WTC11 (cell line): ENCODE measurements around the gene ZFYVE19. TPM values are rescaled to one million over a fixed set of nuclear protein-coding genes. Genes with fewer than 3 reads are reported as not detected.

Experiments used
- CREB1 ChIP-seq: sonication (generic); formaldehyde crosslinking; IDR thresholded peaks from 2 replicates; pipeline ENCODE4 v1.8.0; 2023; ENCODE audit warnings: mild to moderate bottlenecking, missing genetic modification reagents
- ESRRA ChIP-seq: sonication (generic); formaldehyde crosslinking; IDR thresholded peaks from 2 replicates; pipeline ENCODE4 v1.8.1; 2022; ENCODE audit warnings: mild to moderate bottlenecking, missing genetic modification reagents, borderline replicate concordance
- FOXK1 ChIP-seq: sonication (generic); formaldehyde crosslinking; IDR thresholded peaks from 2 replicates; pipeline ENCODE4 v1.8.0; 2022; ENCODE audit warnings: mild to moderate bottlenecking, moderate library complexity, missing genetic modification reagents
- HMGA2 ChIP-seq: fragments of 250-450 bp; sonication (Bioruptor Pico); IDR thresholded peaks from 2 replicates; pipeline ENCODE4 v1.4.0; 2021; ENCODE audit warnings: mild to moderate bottlenecking, moderate library complexity
- IRF2 ChIP-seq: sonication (generic); formaldehyde crosslinking; IDR thresholded peaks from 2 replicates; pipeline ENCODE4 v1.8.0; 2022; ENCODE audit warnings: low read depth, missing genetic modification reagents, borderline replicate concordance
- JAZF1 ChIP-seq: fragments of 250-450 bp; sonication (Bioruptor Pico); IDR thresholded peaks from 2 replicates; pipeline ENCODE4 v1.9.0; 2021; ENCODE audit warnings: moderate library complexity, mild to moderate bottlenecking, inconsistent platforms
- JUN ChIP-seq: sonication (generic); formaldehyde crosslinking; IDR thresholded peaks from 2 replicates; pipeline ENCODE4 v1.8.0; 2023; ENCODE audit warnings: mild to moderate bottlenecking, missing genetic modification reagents
- KAT7 ChIP-seq: sonication (generic); formaldehyde crosslinking; IDR thresholded peaks from 2 replicates; pipeline ENCODE4 v1.8.1; 2023; ENCODE audit warnings: missing genetic modification reagents, mild to moderate bottlenecking, borderline replicate concordance
- MYBL2 ChIP-seq: sonication (generic); formaldehyde crosslinking; IDR thresholded peaks from 2 replicates; pipeline ENCODE4 v1.8.1; 2023; ENCODE audit warnings: mild to moderate bottlenecking, moderate library complexity, missing genetic modification reagents
- SMAD3 ChIP-seq: sonication (generic); formaldehyde crosslinking; IDR thresholded peaks from 2 replicates; pipeline ENCODE4 v1.8.0; 2022; ENCODE audit warnings: missing genetic modification reagents, mild to moderate bottlenecking, borderline replicate concordance
- SMAD4 ChIP-seq: sonication (generic); formaldehyde crosslinking; IDR thresholded peaks from 2 replicates; pipeline ENCODE4 v1.8.0; 2022; ENCODE audit warnings: mild to moderate bottlenecking, missing genetic modification reagents
- SOX15 ChIP-seq: fragments of 250-450 bp; sonication (Bioruptor Pico); IDR thresholded peaks from 2 replicates; pipeline ENCODE4 v1.9.0; 2021; ENCODE audit warnings: mild to moderate bottlenecking
- ZNF263 ChIP-seq: sonication (generic); formaldehyde crosslinking; IDR thresholded peaks from 2 replicates; pipeline ENCODE4 v1.8.1; 2022; ENCODE audit warnings: low read depth, mild to moderate bottlenecking, moderate library complexity, missing genetic modification reagents
- ZNF423 ChIP-seq: fragments of 250-450 bp; sonication (Bioruptor Pico); IDR thresholded peaks from 2 replicates; pipeline ENCODE4 v2.1.2; 2022; ENCODE audit warnings: mild to moderate bottlenecking, moderate library complexity
- total RNA-seq: library from RNA; stranded (reverse); gene quantifications from 3 replicates; pipeline ENCODE4 v1.2.3, GENCODE V29; 2021
- TF ChIP-seq, protein P1 (sequence below): fragments of 250-450 bp; sonication (Bioruptor Pico); IDR thresholded peaks from 2 replicates; pipeline ENCODE4 v2.1.2; 2022; ENCODE audit warnings: mild to moderate bottlenecking, moderate library complexity
- TF ChIP-seq, protein P2 (sequence below): sonication (generic); formaldehyde crosslinking; IDR thresholded peaks from 2 replicates; pipeline ENCODE4 v1.8.0; 2022; ENCODE audit warnings: mild to moderate bottlenecking, missing genetic modification reagents
- TF ChIP-seq, protein P3 (sequence below): fragments of 250-450 bp; sonication (Bioruptor Pico); IDR thresholded peaks from 2 replicates; pipeline ENCODE4 v1.9.0; 2021; ENCODE audit warnings: mild to moderate bottlenecking, borderline replicate concordance
- TF ChIP-seq, protein P4 (sequence below): sonication (generic); formaldehyde crosslinking; IDR thresholded peaks from 2 replicates; pipeline ENCODE4 v1.8.1; 2022; ENCODE audit warnings: low read depth, missing genetic modification reagents, borderline replicate concordance
- TF ChIP-seq, protein P5 (sequence below): sonication (generic); formaldehyde crosslinking; IDR thresholded peaks from 2 replicates; pipeline ENCODE4 v1.8.0; 2022; ENCODE audit warnings: missing genetic modification reagents
- TF ChIP-seq, protein P6 (sequence below): sonication (generic); formaldehyde crosslinking; IDR thresholded peaks from 2 replicates; pipeline ENCODE4 v1.8.1; 2022; ENCODE audit warnings: mild to moderate bottlenecking, missing genetic modification reagents, moderate library complexity, borderline replicate concordance
- TF ChIP-seq, protein P7 (sequence below): fragments of 250-450 bp; sonication (Bioruptor Pico); IDR thresholded peaks from 2 replicates; pipeline ENCODE4 v1.8.0; 2021; ENCODE audit warnings: mild to moderate bottlenecking
- TF ChIP-seq, protein P8 (sequence below): fragments of 250-450 bp; sonication (Bioruptor Pico); conservative IDR thresholded peaks from 2 replicates; pipeline ENCODE4 v1.9.0; 2021; ENCODE audit warnings: mild to moderate bottlenecking

ZFYVE19 gene
- total RNA-seq, 1 experiment from 2014 or later = 18.9 TPM

DNA sequence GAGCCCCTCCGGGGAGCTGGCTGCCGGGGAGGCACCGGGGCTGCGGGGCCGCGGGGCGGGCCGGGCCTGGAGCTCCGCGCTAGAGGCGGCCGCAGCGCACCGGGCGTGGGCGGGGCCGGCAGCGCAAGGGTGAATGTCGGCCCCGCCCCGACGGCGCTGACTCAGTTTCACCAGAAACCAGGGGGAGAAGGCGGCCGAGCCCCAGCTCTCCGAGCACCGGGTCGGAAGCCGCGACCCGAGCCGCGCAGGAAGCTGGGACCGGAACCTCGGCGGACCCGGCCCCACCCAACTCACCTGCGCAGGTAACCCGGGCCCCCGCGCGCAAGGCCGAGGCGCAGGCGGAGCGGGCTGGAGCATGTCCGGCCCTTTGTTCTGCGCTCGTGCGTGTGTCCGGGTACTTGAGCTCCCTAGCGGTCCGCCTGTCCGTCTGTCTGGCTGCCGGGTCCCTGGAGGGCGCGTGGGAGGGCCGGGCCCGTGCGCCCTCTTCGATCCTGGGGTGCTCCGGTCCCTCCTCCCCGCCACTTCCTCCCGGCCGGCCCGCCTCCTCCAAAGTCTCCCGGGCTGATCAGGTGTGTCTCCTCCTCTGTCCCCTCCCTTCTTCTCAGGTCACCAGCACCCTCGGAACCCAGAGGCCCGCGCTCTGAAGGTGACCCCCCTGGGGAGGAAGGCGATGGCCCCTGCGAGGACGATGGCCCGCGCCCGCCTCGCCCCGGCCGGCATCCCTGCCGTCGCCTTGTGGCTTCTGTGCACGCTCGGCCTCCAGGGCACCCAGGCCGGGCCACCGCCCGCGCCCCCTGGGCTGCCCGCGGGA is 37.2 kb downstream of the ZFYVE19 start, which contains the start of gene SPINT1 (continued):
- TF ChIP-seq IRF2 (CRISPR knock-in tag) (no peak), JAZF1 (CRISPR knock-in tag) (no peak), ZNF423 (peak; percentile 65; the same call in 1 of the 2 replicates), CREB1 (CRISPR knock-in tag) (no peak), FOXK1 (CRISPR knock-in tag) (peak; percentile 69), SOX15 (CRISPR knock-in tag) (no peak), HMGA2 (CRISPR knock-in tag) (no peak), SMAD3 (no peak), MYBL2 (CRISPR knock-in tag) (no peak), KAT7 (CRISPR knock-in tag) (no peak), ZNF263 (CRISPR knock-in tag) (peak; percentile 97), SMAD4 (CRISPR knock-in tag) (no peak), ESRRA (CRISPR knock-in tag) (no peak), JUN (CRISPR knock-in tag) (peak; percentile 59; the same call in 1 of the 2 replicates)
- TF ChIP-seq, protein P1, sequence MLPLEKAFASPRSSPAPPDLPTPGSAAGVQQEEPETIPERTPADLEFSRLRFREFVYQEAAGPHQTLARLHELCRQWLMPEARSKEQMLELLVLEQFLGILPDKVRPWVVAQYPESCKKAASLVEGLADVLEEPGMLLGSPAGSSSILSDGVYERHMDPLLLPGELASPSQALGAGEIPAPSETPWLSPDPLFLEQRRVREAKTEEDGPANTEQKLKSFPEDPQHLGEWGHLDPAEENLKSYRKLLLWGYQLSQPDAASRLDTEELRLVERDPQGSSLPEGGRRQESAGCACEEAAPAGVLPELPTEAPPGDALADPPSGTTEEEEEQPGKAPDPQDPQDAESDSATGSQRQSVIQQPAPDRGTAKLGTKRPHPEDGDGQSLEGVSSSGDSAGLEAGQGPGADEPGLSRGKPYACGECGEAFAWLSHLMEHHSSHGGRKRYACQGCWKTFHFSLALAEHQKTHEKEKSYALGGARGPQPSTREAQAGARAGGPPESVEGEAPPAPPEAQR (CRISPR knock-in tag) = no peak
- TF ChIP-seq, protein P2, sequence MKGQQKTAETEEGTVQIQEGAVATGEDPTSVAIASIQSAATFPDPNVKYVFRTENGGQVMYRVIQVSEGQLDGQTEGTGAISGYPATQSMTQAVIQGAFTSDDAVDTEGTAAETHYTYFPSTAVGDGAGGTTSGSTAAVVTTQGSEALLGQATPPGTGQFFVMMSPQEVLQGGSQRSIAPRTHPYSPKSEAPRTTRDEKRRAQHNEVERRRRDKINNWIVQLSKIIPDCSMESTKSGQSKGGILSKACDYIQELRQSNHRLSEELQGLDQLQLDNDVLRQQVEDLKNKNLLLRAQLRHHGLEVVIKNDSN (CRISPR knock-in tag) = peak; percentile 47; the same call in 1 of the 2 replicates
- TF ChIP-seq, protein P3, sequence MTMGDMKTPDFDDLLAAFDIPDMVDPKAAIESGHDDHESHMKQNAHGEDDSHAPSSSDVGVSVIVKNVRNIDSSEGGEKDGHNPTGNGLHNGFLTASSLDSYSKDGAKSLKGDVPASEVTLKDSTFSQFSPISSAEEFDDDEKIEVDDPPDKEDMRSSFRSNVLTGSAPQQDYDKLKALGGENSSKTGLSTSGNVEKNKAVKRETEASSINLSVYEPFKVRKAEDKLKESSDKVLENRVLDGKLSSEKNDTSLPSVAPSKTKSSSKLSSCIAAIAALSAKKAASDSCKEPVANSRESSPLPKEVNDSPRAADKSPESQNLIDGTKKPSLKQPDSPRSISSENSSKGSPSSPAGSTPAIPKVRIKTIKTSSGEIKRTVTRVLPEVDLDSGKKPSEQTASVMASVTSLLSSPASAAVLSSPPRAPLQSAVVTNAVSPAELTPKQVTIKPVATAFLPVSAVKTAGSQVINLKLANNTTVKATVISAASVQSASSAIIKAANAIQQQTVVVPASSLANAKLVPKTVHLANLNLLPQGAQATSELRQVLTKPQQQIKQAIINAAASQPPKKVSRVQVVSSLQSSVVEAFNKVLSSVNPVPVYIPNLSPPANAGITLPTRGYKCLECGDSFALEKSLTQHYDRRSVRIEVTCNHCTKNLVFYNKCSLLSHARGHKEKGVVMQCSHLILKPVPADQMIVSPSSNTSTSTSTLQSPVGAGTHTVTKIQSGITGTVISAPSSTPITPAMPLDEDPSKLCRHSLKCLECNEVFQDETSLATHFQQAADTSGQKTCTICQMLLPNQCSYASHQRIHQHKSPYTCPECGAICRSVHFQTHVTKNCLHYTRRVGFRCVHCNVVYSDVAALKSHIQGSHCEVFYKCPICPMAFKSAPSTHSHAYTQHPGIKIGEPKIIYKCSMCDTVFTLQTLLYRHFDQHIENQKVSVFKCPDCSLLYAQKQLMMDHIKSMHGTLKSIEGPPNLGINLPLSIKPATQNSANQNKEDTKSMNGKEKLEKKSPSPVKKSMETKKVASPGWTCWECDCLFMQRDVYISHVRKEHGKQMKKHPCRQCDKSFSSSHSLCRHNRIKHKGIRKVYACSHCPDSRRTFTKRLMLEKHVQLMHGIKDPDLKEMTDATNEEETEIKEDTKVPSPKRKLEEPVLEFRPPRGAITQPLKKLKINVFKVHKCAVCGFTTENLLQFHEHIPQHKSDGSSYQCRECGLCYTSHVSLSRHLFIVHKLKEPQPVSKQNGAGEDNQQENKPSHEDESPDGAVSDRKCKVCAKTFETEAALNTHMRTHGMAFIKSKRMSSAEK = no peak
- TF ChIP-seq, protein P4, sequence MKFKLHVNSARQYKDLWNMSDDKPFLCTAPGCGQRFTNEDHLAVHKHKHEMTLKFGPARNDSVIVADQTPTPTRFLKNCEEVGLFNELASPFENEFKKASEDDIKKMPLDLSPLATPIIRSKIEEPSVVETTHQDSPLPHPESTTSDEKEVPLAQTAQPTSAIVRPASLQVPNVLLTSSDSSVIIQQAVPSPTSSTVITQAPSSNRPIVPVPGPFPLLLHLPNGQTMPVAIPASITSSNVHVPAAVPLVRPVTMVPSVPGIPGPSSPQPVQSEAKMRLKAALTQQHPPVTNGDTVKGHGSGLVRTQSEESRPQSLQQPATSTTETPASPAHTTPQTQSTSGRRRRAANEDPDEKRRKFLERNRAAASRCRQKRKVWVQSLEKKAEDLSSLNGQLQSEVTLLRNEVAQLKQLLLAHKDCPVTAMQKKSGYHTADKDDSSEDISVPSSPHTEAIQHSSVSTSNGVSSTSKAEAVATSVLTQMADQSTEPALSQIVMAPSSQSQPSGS = 0 out of 2 replicates have a peak, but pooled peaks have one; percentile 37
- TF ChIP-seq, protein P5, sequence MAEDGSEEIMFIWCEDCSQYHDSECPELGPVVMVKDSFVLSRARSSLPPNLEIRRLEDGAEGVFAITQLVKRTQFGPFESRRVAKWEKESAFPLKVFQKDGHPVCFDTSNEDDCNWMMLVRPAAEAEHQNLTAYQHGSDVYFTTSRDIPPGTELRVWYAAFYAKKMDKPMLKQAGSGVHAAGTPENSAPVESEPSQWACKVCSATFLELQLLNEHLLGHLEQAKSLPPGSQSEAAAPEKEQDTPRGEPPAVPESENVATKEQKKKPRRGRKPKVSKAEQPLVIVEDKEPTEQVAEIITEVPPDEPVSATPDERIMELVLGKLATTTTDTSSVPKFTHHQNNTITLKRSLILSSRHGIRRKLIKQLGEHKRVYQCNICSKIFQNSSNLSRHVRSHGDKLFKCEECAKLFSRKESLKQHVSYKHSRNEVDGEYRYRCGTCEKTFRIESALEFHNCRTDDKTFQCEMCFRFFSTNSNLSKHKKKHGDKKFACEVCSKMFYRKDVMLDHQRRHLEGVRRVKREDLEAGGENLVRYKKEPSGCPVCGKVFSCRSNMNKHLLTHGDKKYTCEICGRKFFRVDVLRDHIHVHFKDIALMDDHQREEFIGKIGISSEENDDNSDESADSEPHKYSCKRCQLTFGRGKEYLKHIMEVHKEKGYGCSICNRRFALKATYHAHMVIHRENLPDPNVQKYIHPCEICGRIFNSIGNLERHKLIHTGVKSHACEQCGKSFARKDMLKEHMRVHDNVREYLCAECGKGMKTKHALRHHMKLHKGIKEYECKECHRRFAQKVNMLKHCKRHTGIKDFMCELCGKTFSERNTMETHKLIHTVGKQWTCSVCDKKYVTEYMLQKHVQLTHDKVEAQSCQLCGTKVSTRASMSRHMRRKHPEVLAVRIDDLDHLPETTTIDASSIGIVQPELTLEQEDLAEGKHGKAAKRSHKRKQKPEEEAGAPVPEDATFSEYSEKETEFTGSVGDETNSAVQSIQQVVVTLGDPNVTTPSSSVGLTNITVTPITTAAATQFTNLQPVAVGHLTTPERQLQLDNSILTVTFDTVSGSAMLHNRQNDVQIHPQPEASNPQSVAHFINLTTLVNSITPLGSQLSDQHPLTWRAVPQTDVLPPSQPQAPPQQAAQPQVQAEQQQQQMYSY (CRISPR knock-in tag) = no peak
- TF ChIP-seq, protein P6, sequence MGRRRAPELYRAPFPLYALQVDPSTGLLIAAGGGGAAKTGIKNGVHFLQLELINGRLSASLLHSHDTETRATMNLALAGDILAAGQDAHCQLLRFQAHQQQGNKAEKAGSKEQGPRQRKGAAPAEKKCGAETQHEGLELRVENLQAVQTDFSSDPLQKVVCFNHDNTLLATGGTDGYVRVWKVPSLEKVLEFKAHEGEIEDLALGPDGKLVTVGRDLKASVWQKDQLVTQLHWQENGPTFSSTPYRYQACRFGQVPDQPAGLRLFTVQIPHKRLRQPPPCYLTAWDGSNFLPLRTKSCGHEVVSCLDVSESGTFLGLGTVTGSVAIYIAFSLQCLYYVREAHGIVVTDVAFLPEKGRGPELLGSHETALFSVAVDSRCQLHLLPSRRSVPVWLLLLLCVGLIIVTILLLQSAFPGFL (CRISPR knock-in tag) = no peak
- TF ChIP-seq, protein P7, sequence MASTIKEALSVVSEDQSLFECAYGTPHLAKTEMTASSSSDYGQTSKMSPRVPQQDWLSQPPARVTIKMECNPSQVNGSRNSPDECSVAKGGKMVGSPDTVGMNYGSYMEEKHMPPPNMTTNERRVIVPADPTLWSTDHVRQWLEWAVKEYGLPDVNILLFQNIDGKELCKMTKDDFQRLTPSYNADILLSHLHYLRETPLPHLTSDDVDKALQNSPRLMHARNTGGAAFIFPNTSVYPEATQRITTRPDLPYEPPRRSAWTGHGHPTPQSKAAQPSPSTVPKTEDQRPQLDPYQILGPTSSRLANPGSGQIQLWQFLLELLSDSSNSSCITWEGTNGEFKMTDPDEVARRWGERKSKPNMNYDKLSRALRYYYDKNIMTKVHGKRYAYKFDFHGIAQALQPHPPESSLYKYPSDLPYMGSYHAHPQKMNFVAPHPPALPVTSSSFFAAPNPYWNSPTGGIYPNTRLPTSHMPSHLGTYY (CRISPR knock-in tag) = no peak
- TF ChIP-seq, protein P8, sequence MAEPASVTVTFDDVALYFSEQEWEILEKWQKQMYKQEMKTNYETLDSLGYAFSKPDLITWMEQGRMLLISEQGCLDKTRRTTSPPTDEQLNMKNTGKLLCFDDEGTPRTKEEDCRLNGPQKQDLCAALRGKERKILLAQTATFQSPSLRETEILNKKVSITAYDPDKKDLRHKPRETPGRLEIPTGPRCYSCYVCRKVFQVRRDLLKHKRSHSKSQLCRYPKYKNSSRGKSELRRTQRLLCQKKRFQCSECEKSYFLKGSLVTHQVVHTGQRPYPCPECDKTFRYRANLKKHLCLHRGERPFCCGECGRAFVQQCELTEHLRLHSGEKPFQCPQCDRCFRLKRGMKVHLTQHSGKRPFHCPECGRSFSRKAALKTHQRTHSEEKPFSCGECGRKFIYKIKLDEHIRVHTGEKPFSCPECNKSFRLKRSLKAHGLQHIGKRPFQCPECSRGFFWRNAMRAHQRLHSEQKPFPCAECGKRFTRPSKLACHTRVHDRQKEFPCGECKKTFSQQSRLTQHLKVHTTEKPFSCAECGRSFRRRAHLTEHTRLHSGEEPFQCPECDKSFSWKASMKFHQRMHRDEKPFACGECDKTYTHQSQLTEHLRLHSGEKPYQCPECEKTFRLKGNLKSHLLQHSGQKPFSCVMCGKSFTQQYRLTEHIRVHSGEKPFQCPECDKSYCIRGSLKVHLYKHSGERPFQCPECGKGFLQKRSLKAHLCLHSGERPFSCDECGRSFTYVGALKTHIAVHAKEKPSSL (CRISPR knock-in tag) = no peak
